Stimulated activated CD4-positive, alpha-beta T cell treated with anti-CD3 and anti-CD28 coated beads, Interleukin-1b, Interleukin-23, amount 100 ng/mL, for 48 hours (primary cell): ENCODE measurements around the gene NADK2.

Source experiments
- DNase-seq: peaks from one replicate; pipeline ENCODE4 v3.0.0-alpha.2; 2020

Gene NADK2

DNA sequence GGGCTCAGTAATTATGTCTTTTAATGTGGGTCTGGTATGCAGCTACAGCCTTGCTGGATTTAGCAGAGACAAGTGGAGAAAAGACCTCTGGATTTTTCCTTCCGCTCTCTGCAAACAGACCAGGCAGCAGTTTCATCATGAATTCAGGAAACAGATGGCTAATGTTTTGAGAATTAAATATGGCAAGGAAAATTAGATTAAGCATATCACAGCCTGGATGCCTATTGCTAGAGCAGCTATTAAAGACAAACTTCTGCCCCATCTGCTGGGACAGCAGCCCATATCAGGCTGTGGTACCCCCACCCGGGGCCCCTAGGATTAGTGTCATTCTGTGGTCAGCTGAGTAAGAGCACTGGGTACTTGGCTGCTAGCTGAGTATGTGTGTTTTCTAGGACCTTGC is 83.6 kb downstream of the NADK2 start:
- no peak for DNase-seq

DNA sequence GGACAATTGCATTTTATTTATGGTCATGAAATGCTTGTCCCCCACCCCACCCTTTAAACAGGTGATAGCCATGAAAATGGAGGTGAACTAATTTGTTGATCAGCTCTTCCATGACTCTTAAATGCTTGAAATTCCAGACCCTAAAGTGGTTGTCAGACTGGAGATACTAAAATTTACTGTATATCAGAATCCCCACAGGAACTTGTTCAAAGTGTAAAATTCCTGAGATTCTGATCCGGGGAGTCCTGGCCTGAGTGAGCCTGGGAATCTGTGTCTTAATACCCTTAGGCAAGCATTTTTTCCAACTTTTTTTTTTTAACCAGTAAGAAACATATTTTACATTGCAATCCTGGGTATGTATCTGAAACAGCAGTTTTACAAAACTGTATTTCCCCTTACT is 85.1 kb downstream of the NADK2 start:
- DNase-seq = no peak

DNA sequence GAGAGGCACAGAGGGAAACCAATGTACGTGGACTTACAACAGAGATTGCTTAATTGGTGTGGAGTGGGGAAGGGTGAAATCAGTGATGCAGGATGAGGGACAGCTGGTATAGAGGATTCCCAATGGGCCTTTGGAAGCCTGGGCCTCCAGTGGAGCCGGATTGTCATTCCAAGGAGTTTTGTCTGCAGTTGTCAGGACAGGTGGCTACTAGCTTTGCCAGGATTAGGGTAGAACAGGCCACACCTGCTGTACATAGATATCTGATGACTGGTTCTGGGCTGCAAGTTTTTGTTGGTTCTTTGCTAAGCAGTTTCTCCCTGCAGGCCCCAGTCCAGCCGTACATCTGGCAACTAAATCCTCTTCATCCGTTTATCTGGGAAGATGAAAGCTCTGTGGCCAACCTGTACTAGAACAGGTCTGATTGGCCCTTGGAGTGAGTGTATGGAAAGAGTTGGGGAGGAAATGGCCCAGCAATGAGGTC is 85.6 kb downstream of the NADK2 start:
- no peak for DNase-seq

DNA sequence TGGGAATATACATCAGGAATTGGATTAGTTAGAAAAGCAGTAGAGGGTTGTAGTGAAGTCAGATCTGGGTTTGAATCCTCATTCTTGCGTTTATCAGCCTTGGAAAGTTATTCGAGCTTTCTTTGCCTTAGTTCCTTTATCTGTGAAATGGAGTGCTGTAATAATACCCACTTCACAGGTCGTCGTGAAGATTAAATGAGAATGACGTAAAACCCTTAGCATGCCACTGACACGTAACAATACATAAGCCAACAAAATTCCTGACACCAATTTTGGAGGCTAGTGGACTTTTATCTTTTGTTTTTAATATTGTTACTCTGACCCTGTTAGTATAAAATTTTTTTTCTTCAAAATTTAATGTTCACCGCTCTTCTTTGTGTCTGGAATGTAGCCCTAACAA is 86.4 kb downstream of the NADK2 start:
- no peak for DNase-seq

DNA sequence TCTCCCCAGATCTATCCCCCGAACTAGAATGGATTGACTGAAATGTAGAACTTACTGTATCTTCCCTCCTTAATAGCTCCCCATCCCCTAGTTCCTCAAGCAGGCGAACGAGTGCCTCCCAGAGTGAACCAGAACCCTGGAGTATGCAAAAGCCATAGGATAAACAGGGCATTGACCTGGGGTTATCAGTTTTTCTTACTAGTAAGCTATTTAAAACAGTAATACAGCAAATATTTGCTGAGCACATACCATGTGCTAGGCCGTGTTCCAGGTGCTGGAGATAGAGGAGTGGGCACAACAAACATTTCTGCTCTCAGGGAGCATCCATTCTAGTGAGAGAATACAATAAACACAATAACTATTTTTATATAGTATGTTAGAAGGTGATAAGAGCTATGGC is 88.0 kb downstream of the NADK2 start:
- DNase-seq = no peak

DNA sequence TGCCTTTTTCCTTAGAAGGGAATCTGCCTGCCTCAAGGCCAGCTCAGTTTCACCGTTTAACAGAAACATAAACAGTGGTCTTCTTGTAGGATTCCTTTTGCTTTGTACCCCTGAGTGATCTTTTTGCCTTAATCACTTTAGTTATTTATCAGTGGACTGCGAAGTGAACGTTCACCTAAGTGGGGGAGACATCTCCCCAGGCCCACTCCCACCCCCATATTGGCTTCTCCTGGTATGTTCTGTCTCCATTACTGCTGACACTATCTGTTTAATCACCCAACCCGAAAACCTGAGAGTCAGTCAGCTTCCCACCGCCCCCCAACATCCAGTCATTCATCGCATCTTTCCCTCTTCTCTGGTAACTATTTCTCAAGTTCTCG is 88.4 kb downstream of the NADK2 start:
- no peak for DNase-seq

DNA sequence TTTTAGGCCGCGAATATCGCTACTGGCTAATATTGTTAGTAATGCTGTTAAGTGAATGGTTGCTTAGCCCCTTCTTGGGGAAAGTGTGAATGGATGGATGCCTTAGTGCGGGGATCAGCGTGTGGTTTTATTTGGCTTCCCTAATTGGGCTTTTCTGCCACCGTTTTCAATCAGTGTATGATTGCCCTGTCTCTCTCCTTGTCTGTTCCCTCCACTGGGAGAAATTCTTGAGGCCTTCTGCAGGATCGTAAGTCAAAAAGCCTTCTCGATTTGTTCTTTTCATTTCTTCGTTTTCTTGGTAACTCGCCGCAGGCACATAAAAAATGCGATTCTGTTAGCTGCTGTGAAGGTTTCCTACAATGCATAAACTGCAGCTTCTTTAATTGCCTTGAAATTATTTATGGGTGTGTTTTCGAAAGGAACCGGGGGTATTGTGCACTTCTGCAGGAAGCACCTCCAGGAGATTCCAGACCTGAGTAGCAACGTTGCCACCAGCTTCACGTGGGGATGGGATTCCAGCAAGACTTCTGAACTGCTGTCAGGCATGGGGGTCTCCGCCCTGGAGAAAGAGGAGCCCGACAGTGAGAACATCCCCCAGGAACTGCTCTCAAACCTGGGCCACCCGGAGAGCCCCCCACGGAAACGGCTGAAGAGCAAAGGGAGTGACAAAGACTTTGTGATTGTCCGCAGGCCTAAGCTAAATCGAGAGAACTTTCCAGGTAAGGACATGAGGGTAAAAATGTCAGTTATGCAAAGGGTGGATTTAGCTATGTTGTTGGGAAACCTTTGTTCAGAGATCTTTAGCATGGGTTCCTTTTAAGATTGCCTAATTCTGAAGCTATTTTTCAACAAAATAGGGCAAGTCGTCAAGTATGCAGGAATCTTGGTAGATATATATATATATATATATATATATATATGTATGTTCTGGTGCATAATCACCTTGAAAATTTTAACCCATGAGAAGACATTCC is 89.1 kb downstream of the NADK2 start:
- no peak for DNase-seq

DNA sequence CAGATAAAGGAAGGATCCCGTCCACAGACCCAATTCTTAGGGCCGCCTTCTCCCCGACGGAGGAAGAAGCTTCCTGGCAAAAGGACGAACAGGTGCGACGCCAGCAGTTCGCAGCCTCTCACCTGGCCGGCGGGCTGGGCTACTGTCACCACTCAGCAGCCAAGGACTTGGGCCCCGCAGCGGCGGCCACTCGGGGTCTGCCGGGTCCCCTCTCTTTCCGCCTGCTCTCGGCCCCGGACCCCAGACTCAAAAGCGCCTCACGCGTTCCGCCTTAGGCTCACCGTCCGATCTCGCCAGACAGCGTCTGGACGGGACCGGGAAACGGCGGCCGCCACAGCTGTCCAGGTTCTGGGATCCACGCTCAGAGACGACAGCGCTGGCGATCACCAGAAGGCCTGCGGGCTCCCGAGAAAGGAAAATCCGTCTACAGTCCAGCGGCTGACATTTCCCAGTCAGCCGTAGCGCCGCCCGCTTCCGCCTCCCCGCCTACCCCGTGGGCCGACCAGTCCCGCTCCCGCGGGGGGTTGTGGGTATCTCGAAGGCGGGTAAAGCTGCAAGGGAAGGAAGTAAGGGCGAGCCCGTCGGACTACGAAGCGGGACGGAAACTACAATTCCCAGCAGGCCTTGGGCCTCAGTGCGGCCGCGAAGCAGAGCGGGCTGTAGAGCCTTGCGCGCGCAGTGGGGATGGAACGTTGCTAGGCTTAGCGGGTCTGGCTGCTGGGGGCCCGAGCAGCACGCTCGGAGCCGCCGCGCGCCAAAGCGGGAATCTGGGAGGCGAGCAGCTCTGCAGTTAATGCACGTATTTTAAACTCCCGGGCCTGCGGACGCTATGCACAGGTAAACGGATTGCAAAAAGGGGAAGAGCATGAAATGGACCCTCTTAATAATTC is 90.0 kb downstream of the NADK2 start, which contains the start of the genes LMBRD2 and SKP2:
LMBRD2 (minus strand) TSS at position 454 of the 890 bp plus-strand sequence. CDS start 8,538 bp downstream, outside the sequence.
SKP2 (plus strand) TSS at position 678 of the 890 bp plus-strand sequence; CDS start at position 830, 152 bp downstream.
- DNase-seq = peak; percentile 97

DNA sequence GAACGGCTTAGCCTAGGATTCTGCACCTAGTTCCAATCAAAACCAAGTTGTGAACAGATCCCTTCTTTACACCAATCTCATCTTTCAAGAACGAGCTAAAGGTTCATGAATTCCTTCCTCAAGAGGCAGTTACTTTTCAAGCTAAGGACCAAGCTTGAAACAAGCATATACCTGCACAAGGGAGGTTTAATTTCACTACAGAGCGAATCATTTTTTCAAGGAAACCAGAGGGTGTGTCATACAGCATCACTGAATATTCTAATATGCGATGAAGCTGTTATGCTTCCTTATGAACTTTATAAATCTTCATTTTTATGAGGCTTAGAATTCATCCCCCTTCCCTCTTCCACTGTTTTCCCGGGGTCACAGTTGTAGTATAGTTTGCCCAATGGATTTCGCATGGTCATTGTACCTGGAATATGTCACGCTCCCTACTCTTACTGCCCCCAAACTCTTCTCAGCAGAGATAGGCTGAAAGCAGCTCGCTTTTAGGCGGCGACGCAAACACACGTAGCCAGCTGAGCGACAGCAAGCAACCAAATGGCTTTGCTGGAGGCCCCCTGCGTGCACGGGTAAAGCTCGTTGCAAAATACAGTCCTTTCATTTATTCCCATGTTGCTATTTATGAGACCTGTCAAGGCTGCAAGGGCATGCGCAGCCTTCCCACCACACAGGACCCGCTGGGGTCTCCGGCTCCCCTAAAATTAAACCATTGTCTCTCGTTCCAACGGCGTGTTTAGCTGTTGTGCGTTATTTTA is 90.9 kb downstream of the NADK2 start:
- peak; percentile 68 for DNase-seq

DNA sequence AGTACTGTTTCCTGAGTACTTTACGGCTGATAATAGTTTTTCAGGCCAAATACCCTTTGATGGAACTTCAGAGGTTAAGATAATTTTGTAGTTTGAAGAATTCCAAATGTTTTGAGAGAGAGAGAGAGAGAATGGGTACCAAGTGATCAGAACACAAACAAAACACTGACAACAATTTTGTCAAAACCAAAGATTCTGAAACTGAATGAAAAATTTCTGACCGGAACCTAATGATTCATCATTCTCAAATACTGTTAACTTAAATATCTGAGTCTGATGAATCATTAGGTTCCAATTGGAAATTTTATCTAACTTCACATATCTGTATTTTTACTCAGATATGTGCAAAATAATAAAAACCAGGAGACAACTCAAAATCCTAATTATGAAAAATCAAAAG is 94.0 kb downstream of the NADK2 start:
- DNase-seq = no peak

DNA sequence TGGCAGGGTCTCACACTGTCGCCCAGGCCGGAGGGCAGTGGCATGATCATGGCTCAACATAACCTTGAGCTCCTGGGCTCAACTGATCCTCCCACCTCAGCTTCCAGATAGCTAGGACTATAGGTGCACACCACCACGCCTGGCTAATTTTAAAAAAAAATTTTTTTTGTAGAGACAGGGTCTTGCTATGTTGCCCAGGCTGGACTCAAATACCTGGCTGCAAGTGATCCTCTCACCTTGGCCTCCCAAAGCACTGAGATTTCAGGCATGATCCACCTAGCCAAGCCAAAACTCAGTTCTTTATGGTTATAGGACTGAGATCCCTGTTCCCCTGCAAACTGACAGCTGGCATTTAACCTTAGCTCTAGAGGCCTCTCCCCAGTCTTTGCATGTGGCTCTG is 95.3 kb downstream of the NADK2 start:
- no peak for DNase-seq

DNA sequence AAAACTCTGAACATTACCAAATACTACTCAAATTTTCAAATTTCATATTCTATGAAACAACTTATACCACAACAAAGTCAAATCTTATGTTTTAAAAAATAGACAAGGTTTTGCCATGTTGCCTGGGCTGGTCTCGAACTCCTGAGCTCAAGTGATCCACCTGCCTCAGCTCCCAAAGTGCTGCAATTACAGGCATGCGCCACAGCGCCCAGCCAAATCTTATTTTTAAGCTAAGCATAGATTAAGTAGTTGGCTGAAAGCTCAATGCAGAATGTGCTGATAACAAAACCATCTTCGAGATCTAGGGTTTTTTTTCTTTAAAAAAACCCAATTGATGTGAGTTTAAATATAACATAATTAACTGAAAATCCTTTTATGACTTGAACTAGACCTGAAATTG is 96.4 kb downstream of the NADK2 start:
- DNase-seq = no peak
